Measurements from ENCODE around the gene CRYBG1.

GRCh38 chr6:106470811-106471210 lies 110.3 kb downstream of the CRYBG1 start:
- TF ChIP-seq, protein P1, sequence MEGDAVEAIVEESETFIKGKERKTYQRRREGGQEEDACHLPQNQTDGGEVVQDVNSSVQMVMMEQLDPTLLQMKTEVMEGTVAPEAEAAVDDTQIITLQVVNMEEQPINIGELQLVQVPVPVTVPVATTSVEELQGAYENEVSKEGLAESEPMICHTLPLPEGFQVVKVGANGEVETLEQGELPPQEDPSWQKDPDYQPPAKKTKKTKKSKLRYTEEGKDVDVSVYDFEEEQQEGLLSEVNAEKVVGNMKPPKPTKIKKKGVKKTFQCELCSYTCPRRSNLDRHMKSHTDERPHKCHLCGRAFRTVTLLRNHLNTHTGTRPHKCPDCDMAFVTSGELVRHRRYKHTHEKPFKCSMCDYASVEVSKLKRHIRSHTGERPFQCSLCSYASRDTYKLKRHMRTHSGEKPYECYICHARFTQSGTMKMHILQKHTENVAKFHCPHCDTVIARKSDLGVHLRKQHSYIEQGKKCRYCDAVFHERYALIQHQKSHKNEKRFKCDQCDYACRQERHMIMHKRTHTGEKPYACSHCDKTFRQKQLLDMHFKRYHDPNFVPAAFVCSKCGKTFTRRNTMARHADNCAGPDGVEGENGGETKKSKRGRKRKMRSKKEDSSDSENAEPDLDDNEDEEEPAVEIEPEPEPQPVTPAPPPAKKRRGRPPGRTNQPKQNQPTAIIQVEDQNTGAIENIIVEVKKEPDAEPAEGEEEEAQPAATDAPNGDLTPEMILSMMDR (IDR thresholded peaks at IDR 0.05; ENCODE audit: low read length) = no peak
- TF ChIP-seq EZH2phosphoT487 (IDR thresholded peaks at IDR 0.05; ENCODE audit: low read length) = no peak
